ENCODE measurements around the gene PRKAG2.

GRCh38 chr7:151710646-151711434 lies 166.1 kb downstream of the PRKAG2 start:
- TF ChIP-seq ARID4A (CRISPR knock-in tag; IDR thresholded peaks at IDR 0.05; ENCODE audit: borderline replicate concordance), result no peak
- TF ChIP-seq ZNF563 (CRISPR knock-in tag; IDR thresholded peaks at IDR 0.05), result no peak
- TF ChIP-seq ELF4 (CRISPR knock-in tag; IDR thresholded peaks at IDR 0.05; ENCODE audit: borderline replicate concordance), result no peak
